Measurements from ENCODE around the gene RNF4.

- TF ChIP-seq CTCF (IDR thresholded peaks at IDR 0.05 in 8 of 11, conservative IDR thresholded peaks at IDR 0.05 in 3 of 11) (no peak), POLR2AphosphoS5 (IDR thresholded peaks at IDR 0.05) (no peak), POLR2A (IDR thresholded peaks at IDR 0.05) (no peak)
Measured at GRCh38 chr4:2426069-2426397, 42.9 kb upstream of the RNF4 start.

All from spleen (tissue), 7 donors.